MM.1S (cell line): ENCODE data around the gene TAF1B.

Experiments
- DNase-seq: peaks from one replicate; pipeline ENCODE4 v3.0.0-alpha.2; 2015
- H2AFZ ChIP-seq: fragments of 300-600 bp; sonication (generic); 2 replicates; pipeline ENCODE4 v1.6.0; 2016; ENCODE audit warnings: antibody characterized with exemption, low read length
- H3F3A ChIP-seq: fragments of 300-600 bp; sonication (generic); 2 replicates; pipeline ENCODE4 v1.6.1; 2016; ENCODE audit warnings: mild to moderate bottlenecking, antibody characterized with exemption, low read length, moderate library complexity, mixed read lengths; ENCODE audit not compliant: insufficient read depth
- H3K27ac ChIP-seq: fragments of 300-600 bp; sonication (generic); 2 replicates; pipeline ENCODE4 v1.5.1; 2016; ENCODE audit warnings: mild to moderate bottlenecking, low read length
- H3K27me3 ChIP-seq: fragments of 300-600 bp; sonication (generic); replicated peaks from 2 replicates; pipeline ENCODE4 v1.6.0; 2016; ENCODE audit warnings: low read length; ENCODE audit not compliant: insufficient read depth
- H3K36me3 ChIP-seq: fragments of 300-600 bp; sonication (generic); replicated peaks from 2 replicates; pipeline ENCODE4 v1.6.1; 2016; ENCODE audit warnings: mild to moderate bottlenecking, low read length, mixed read lengths; ENCODE audit not compliant: insufficient read depth
- H3K4me1 ChIP-seq: fragments of 300-600 bp; sonication (generic); 2 replicates; pipeline ENCODE4 v1.6.1; 2016; ENCODE audit warnings: low read length, mixed read lengths
- H3K4me2 ChIP-seq: fragments of 300-600 bp; sonication (generic); 2 replicates; pipeline ENCODE4 v1.6.0; 2016; ENCODE audit warnings: low read depth, low read length
- H3K4me3 ChIP-seq: fragments of 300-600 bp; sonication (generic); 2 replicates; pipeline ENCODE4 v1.5.1; 2016; ENCODE audit warnings: low read length, mixed read lengths
- H3K79me2 ChIP-seq: fragments of 300-600 bp; sonication (generic); 2 replicates; pipeline ENCODE4 v1.6.1; 2016; ENCODE audit warnings: mixed run types, low read length, mixed read lengths
- H3K9ac ChIP-seq: fragments of 300-600 bp; sonication (generic); 2 replicates; pipeline ENCODE4 v1.6.1; 2016; ENCODE audit warnings: low read length, mixed read lengths
- H3K9me2 ChIP-seq: fragments of 300-600 bp; sonication (generic); replicated peaks from 2 replicates; pipeline ENCODE4 v1.6.1; 2016; ENCODE audit warnings: mild to moderate bottlenecking, low read length, mixed read lengths; ENCODE audit not compliant: insufficient read depth
- H3K9me3 ChIP-seq: fragments of 300-600 bp; sonication (generic); replicated peaks from 2 replicates; pipeline ENCODE4 v1.6.1; 2016; ENCODE audit warnings: mild to moderate bottlenecking, low read length, mixed read lengths; ENCODE audit not compliant: insufficient read depth
- H4K20me1 ChIP-seq: fragments of 300-600 bp; sonication (generic); 2 replicates; pipeline ENCODE4 v1.6.1; 2016; ENCODE audit warnings: mild to moderate bottlenecking, low read length, moderate library complexity, mixed read lengths; ENCODE audit not compliant: insufficient read depth
- CTCF ChIP-seq: fragments of 300-600 bp; sonication (generic); IDR thresholded peaks from 2 replicates; pipeline ENCODE4 v1.5.1; 2016; ENCODE audit warnings: antibody characterized with exemption, low read length, mixed read lengths
- EZH2 ChIP-seq: fragments of 300-600 bp; sonication (generic); optimal IDR thresholded peaks from 2 replicates; pipeline ENCODE3; 2017; ENCODE audit warnings: low read depth, mild to moderate bottlenecking, antibody characterized with exemption, low read length, mixed read lengths
- EZH2phosphoT487 ChIP-seq: fragments of 300-600 bp; sonication (generic); IDR thresholded peaks from 2 replicates; pipeline ENCODE4 v1.6.1; 2018; ENCODE audit warnings: antibody characterized with exemption, low read length

The TAF1B gene

GRCh38 chr2:9952856-9953503 lies 109.7 kb downstream of the TAF1B start:
- Histone ChIP-seq H3K9me3 (no peaks in the 10 kb centered on the region), H3K4me2 (peak overlapping the region; percentile 52; the same call in 1 of the 2 replicates), H2AFZ (no peak overlapping the region), H3K27me3 (no peaks in the 10 kb centered on the region), H3K4me3 (peak overlapping the region; percentile 76), H4K20me1 (no peaks in the 10 kb centered on the region), H3K79me2 (no peaks in the 10 kb centered on the region), H3K36me3 (no peaks in the 10 kb centered on the region), H3K27ac (no peak overlapping the region), H3K9ac (no peak overlapping the region; the same call in 1 of the 2 replicates), H3K9me2 (no peaks in the 10 kb centered on the region), H3K4me1 (no peaks in the 10 kb centered on the region), H3F3A (no peaks in the 10 kb centered on the region)
- DNase-seq = peak; percentile 14
- no peak for TF ChIP-seq EZH2
- no peak for TF ChIP-seq CTCF
- TF ChIP-seq EZH2phosphoT487 = no peak

DNA sequence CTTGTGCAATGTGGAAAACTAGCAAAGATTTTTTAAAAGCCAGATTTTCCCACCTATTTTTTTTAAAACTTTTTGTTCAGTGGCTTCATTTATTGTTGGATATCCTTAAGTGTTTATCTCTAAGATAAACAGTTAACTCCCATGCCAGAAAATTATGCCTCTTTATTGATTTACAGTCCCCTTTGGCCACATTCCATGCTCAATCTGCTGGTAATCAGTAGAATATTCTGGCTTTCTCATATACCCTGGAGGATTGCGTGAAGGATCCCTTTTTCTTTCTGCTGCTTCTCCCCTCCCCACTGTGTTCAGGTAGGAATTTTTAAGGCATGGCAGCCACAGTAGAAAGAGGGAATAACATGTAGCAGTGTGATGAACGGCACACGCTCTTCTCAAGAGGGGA lies 110.9 kb downstream of the TAF1B start:
- no peak overlapping the region for H3K9ac ChIP-seq
- no peak for TF ChIP-seq EZH2
- no peak for TF ChIP-seq CTCF
- no peak for TF ChIP-seq EZH2phosphoT487
- no peak overlapping the region for H3K4me2 ChIP-seq

DNA sequence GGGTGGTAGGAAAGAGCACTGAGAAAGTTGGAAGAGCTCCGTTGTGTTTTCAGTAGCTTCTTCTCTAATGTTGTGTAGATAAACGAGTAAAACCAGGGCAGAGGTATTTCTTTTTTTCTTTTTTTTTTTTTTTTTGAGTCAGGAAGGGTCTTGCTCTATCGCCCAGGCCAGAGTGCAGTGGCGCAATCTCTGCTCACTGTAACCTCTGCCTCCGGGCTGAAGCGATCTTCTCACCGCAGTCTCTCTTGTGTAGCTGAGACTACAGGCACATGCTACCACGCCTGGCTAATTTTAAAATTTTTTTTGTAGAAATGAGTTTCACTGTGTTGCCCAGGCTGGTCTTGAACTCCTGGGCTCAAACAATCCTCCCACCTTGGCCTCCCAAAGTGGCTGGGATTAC lies 114.8 kb downstream of the TAF1B start:
- Histone ChIP-seq H3K4me3 (no peak overlapping the region), H3F3A (no peaks in the 10 kb centered on the region), H3K27ac (no peak overlapping the region), H3K4me1 (no peaks in the 10 kb centered on the region), H3K36me3 (no peaks in the 10 kb centered on the region), H3K9ac (no peak overlapping the region), H3K27me3 (no peaks in the 10 kb centered on the region), H3K9me2 (no peaks in the 10 kb centered on the region), H4K20me1 (no peaks in the 10 kb centered on the region), H3K9me3 (no peaks in the 10 kb centered on the region), H3K79me2 (no peaks in the 10 kb centered on the region), H2AFZ (no peak overlapping the region), H3K4me2 (no peak overlapping the region)
- TF ChIP-seq EZH2phosphoT487 = no peak
- no peak for TF ChIP-seq CTCF
- no peak for TF ChIP-seq EZH2
- DNase-seq = no peak

More for the DNA sequence above, 110.9 kb downstream of the TAF1B start:
- no peaks in the 10 kb centered on the region for H3K9me3 ChIP-seq
- no peaks in the 10 kb centered on the region for H3K4me1 ChIP-seq
- no peaks in the 10 kb centered on the region for H3K27me3 ChIP-seq
- H3F3A ChIP-seq = no peaks in the 10 kb centered on the region
- no peak overlapping the region for H2AFZ ChIP-seq
- no peaks in the 10 kb centered on the region for H4K20me1 ChIP-seq
- H3K27ac ChIP-seq = no peak overlapping the region
- no peaks in the 10 kb centered on the region for H3K79me2 ChIP-seq
- H3K9me2 ChIP-seq = no peaks in the 10 kb centered on the region
- H3K4me3 ChIP-seq = no peak overlapping the region
- no peaks in the 10 kb centered on the region for H3K36me3 ChIP-seq
- no peak for DNase-seq
